ENCODE data around the gene SIRPG.
"Not testable (repeated sequence)": the region's sequence is repeated elsewhere in the genome, so short reads cannot be mapped to it uniquely, and the experiment has no call there.

The SIRPG gene

GRCh38 chr20:1633535-1633934 lies 24.0 kb downstream of the SIRPG start:
- DNase-seq: no peak

GRCh38 chr20:1632178-1632577 lies 25.4 kb downstream of the SIRPG start:
- DNase-seq: no peak

- DNase-seq: no peak
Observed at GRCh38 chr20:1631309-1632151, 26.0 kb downstream of the SIRPG start.

- DNase-seq: no peak
Observed at GRCh38 chr20:1630186-1630585, 27.4 kb downstream of the SIRPG start.

- DNase-seq: no peak
Observed at GRCh38 chr20:1629321-1629720, 28.3 kb downstream of the SIRPG start.

GRCh38 chr20:1628621-1629020 lies 29.0 kb downstream of the SIRPG start:
- DNase-seq: no peak

- no peak for DNase-seq
Observed at GRCh38 chr20:1627200-1627550, 30.4 kb downstream of the SIRPG start.

GRCh38 chr20:1626528-1627199 lies 30.9 kb downstream of the SIRPG start:
- no peak for DNase-seq

GRCh38 chr20:1625083-1625690 lies 32.4 kb downstream of the SIRPG start:
- DNase-seq: no peak

GRCh38 chr20:1623501-1624205 lies 33.9 kb downstream of the SIRPG start:
- DNase-seq: no peak

GRCh38 chr20:1622450-1622849 lies 35.1 kb downstream of the SIRPG start:
- no peak for DNase-seq

- no peak for DNase-seq
Observed at GRCh38 chr20:1621316-1621715, 36.3 kb downstream of the SIRPG start.

GRCh38 chr20:1619861-1620444 lies 37.6 kb downstream of the SIRPG start, which contains the start of gene SIRPB1:
Gene SIRPB1, minus strand, starts transcription at chr20:1620009. Its CDS starts 65 bp downstream, at chr20:1619944.
- DNase-seq: no peak

- DNase-seq: no peak
Observed at GRCh38 chr20:1618954-1619540, 38.5 kb downstream of the SIRPG start.

GRCh38 chr20:1618479-1618878 lies 39.1 kb downstream of the SIRPG start:
- DNase-seq: no peak

GRCh38 chr20:1616858-1617434 lies 40.6 kb downstream of the SIRPG start:
- no peak for DNase-seq

- not testable (repeated sequence) for DNase-seq
Observed at GRCh38 chr20:1610404-1610803, 47.2 kb downstream of the SIRPG start.

- not testable (repeated sequence) for DNase-seq
Observed at GRCh38 chr20:1608678-1609347, 48.8 kb downstream of the SIRPG start.

GRCh38 chr20:1600736-1601135 lies 56.8 kb downstream of the SIRPG start:
- DNase-seq: no peak

- DNase-seq: no peak
Observed at GRCh38 chr20:1595333-1595732, 62.2 kb downstream of the SIRPG start.
